SK-N-SH treated with all-trans-retinoic acid at 6 μM for 48 hours (cell line): ENCODE measurements around the gene MYO5B.
A peak's percentile ranks its signal among the peaks of the same experiment; 100 is the strongest.

Experiments used
- ATAC-seq: fragments of 200-7000 bp; cut with Tn5 transposase; 3 replicates; pipeline ENCODE4 v1.9.1; 2020; ENCODE audit warnings: mild to moderate bottlenecking, moderate library complexity
- ARNTL ChIP-seq: fragments of 450-650 bp; formaldehyde crosslinking; IDR thresholded peaks from 2 replicates; pipeline ENCODE4 v1.5.0; 2020; ENCODE audit warnings: low read depth, mild to moderate bottlenecking, moderate library complexity, borderline replicate concordance
- BACH2 ChIP-seq: fragments of 250-450 bp; sonication (Bioruptor Pico); IDR thresholded peaks from 2 replicates; pipeline ENCODE4 v1.9.0; 2021; ENCODE audit warnings: mild to moderate bottlenecking, borderline replicate concordance
- CSDC2 ChIP-seq: fragments of 250-450 bp; sonication (Bioruptor Pico); IDR thresholded peaks from 2 replicates; pipeline ENCODE4 v1.5.0; 2020; ENCODE audit warnings: mild to moderate bottlenecking, moderate library complexity
- ISL1 ChIP-seq: fragments of 250-450 bp; sonication (Bioruptor Pico); IDR thresholded peaks from 2 replicates; pipeline ENCODE4 v2.1.2; 2022; ENCODE audit warnings: mild to moderate bottlenecking, moderate library complexity
- OSR1 ChIP-seq: fragments of 250-450 bp; sonication (Bioruptor Pico); IDR thresholded peaks from 2 replicates; pipeline ENCODE4 v1.8.0; 2022; ENCODE audit warnings: moderate library complexity, mild to moderate bottlenecking, inconsistent platforms
- PPARA ChIP-seq: fragments of 250-450 bp; sonication (Bioruptor Pico); IDR thresholded peaks from 2 replicates; pipeline ENCODE4 v1.5.0; 2020; ENCODE audit warnings: mild to moderate bottlenecking, borderline replicate concordance
- RARB ChIP-seq: fragments of 250-450 bp; sonication (Bioruptor Pico); IDR thresholded peaks from 2 replicates; pipeline ENCODE4 v1.8.0; 2021; ENCODE audit warnings: mild to moderate bottlenecking, moderate library complexity
- SNAI2 ChIP-seq: fragments of 250-450 bp; sonication (Bioruptor Pico); IDR thresholded peaks from 2 replicates; pipeline ENCODE4 v1.5.0; 2020; ENCODE audit warnings: mild to moderate bottlenecking, moderate library complexity
- TCF4 ChIP-seq: fragments of 250-450 bp; sonication (Bioruptor Pico); IDR thresholded peaks from 2 replicates; pipeline ENCODE4 v1.8.0; 2021; ENCODE audit warnings: mild to moderate bottlenecking, moderate library complexity, borderline replicate concordance
- TOX ChIP-seq: fragments of 250-450 bp; sonication (Bioruptor Pico); IDR thresholded peaks from 2 replicates; pipeline ENCODE4 v1.8.0; 2021; ENCODE audit warnings: mild to moderate bottlenecking, moderate library complexity, borderline replicate concordance
- ZC3H10 ChIP-seq: fragments of 250-450 bp; sonication (Bioruptor Pico); IDR thresholded peaks from 2 replicates; pipeline ENCODE4 v1.5.1; 2021; ENCODE audit warnings: mild to moderate bottlenecking, moderate library complexity
- ZFP3 ChIP-seq: fragments of 250-450 bp; sonication (Bioruptor Pico); IDR thresholded peaks from 2 replicates; pipeline ENCODE4 v1.5.0; 2020; ENCODE audit warnings: mild to moderate bottlenecking, moderate library complexity
- ZFP30 ChIP-seq: fragments of 450-650 bp; formaldehyde crosslinking; IDR thresholded peaks from 2 replicates; pipeline ENCODE4 v1.5.0; 2022; ENCODE audit warnings: mild to moderate bottlenecking, moderate library complexity
- ZNF565 ChIP-seq: fragments of 450-650 bp; formaldehyde crosslinking; conservative IDR thresholded peaks from 2 replicates; pipeline ENCODE4 v1.5.0; 2020; ENCODE audit warnings: low read depth, mild to moderate bottlenecking, moderate library complexity
- ZNF70 ChIP-seq: fragments of 450-650 bp; formaldehyde crosslinking; IDR thresholded peaks from 2 replicates; pipeline ENCODE4 v1.5.0; 2020; ENCODE audit warnings: mild to moderate bottlenecking, moderate library complexity
- ZNF8 ChIP-seq: fragments of 450-650 bp; formaldehyde crosslinking; IDR thresholded peaks from 2 replicates; pipeline ENCODE4 v1.5.0; 2020; ENCODE audit warnings: mild to moderate bottlenecking, moderate library complexity
- TF ChIP-seq, protein P1 (sequence below): fragments of 250-450 bp; sonication (Bioruptor Pico); IDR thresholded peaks from 2 replicates; pipeline ENCODE4 v1.8.0; 2020; ENCODE audit warnings: mild to moderate bottlenecking, moderate library complexity, borderline replicate concordance
- TF ChIP-seq, protein P2 (sequence below): fragments of 250-450 bp; sonication (Bioruptor Pico); IDR thresholded peaks from 2 replicates; pipeline ENCODE4 v1.8.0; 2021; ENCODE audit warnings: low read depth, mild to moderate bottlenecking, moderate library complexity, borderline replicate concordance
- TF ChIP-seq, protein P3 (sequence below): fragments of 250-450 bp; sonication (Bioruptor Pico); IDR thresholded peaks from 2 replicates; pipeline ENCODE4 v1.5.1; 2021; ENCODE audit warnings: mild to moderate bottlenecking, moderate library complexity
- TF ChIP-seq, protein P4 (sequence below): fragments of 250-450 bp; sonication (Bioruptor Pico); IDR thresholded peaks from 2 replicates; pipeline ENCODE4 v1.5.1; 2020; ENCODE audit warnings: low read depth, mild to moderate bottlenecking, moderate library complexity

Gene MYO5B

DNA sequence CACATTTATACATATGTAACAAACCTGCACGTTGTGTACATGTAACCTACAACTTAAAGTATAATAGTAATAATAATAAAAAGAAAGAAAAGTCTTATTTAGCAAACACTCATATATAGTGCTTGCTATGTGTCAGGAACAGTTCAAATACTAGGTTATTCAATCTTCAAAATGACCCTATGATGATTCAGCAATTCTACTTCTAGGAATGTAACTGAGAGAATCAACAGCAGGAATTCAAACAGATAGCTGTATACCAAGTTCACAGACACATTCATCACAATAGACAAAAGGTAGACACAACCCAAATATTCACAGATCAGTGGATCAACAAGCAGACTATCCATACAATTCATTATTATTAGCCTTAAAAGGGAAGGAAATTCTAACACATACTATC is 69.5 kb downstream of the MYO5B start:
- ATAC-seq = no peak

DNA sequence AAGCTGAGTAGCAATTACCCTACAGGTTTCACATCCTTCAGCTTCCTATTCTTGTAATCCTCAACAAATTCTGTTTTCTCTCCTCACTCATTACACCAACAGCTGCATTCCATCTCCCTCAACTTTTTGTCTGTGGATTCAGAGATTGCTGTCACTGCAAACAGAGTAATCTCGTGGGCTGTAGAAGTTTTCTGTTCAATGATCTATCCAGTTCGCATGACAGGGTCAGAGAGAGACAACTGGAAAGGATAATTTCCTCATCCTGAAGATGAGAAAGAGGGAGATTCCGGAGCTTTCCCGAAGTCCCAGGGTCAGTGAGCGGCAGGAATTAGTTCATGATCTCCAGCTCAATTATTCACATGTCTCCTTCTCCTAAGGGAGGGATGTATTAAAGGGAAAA is 75.7 kb downstream of the MYO5B start:
- TF ChIP-seq ZFP3 (CRISPR knock-in tag) (no peak), ZNF8 (CRISPR knock-in tag) (no peak), ZNF70 (no peak)
- ATAC-seq = no peak

More for the DNA sequence above, 69.5 kb downstream of the MYO5B start:
- TF ChIP-seq, protein P1, sequence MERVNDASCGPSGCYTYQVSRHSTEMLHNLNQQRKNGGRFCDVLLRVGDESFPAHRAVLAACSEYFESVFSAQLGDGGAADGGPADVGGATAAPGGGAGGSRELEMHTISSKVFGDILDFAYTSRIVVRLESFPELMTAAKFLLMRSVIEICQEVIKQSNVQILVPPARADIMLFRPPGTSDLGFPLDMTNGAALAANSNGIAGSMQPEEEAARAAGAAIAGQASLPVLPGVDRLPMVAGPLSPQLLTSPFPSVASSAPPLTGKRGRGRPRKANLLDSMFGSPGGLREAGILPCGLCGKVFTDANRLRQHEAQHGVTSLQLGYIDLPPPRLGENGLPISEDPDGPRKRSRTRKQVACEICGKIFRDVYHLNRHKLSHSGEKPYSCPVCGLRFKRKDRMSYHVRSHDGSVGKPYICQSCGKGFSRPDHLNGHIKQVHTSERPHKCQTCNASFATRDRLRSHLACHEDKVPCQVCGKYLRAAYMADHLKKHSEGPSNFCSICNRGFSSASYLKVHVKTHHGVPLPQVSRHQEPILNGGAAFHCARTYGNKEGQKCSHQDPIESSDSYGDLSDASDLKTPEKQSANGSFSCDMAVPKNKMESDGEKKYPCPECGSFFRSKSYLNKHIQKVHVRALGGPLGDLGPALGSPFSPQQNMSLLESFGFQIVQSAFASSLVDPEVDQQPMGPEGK = no peak
- TF ChIP-seq, protein P2, sequence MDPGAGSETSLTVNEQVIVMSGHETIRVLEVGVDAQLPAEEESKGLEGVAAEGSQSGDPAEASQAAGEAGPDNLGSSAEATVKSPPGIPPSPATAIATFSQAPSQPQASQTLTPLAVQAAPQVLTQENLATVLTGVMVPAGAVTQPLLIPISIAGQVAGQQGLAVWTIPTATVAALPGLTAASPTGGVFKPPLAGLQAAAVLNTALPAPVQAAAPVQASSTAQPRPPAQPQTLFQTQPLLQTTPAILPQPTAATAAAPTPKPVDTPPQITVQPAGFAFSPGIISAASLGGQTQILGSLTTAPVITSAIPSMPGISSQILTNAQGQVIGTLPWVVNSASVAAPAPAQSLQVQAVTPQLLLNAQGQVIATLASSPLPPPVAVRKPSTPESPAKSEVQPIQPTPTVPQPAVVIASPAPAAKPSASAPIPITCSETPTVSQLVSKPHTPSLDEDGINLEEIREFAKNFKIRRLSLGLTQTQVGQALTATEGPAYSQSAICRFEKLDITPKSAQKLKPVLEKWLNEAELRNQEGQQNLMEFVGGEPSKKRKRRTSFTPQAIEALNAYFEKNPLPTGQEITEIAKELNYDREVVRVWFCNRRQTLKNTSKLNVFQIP (CRISPR knock-in tag) = no peak
- no peak for TF ChIP-seq ZNF565

DNA sequence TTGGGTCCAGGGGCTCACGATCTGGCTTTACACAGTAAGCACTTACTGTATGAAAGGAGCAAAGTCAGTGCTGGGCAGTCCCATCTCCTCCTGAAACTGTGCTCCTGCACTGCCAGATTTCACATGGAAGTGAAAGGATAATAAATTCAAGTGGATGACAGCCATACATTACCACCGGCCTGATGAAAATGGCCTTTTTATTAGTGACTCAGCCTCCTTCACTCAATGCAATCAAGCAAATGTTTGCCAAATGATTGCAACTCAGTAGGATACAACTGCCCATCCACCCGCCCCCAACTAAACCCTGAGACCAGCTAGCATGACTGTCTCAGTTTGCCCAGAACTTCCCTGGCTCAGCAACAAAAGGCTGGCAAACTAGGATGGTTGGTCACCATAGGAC is 77.1 kb downstream of the MYO5B start:
- no peak for ATAC-seq
- TF ChIP-seq TOX (CRISPR knock-in tag) = no peak
- TF ChIP-seq ISL1 (CRISPR knock-in tag) = peak; percentile 40
- no peak for TF ChIP-seq PPARA (CRISPR knock-in tag)
- TF ChIP-seq CSDC2 = no peak
- TF ChIP-seq, protein P3, sequence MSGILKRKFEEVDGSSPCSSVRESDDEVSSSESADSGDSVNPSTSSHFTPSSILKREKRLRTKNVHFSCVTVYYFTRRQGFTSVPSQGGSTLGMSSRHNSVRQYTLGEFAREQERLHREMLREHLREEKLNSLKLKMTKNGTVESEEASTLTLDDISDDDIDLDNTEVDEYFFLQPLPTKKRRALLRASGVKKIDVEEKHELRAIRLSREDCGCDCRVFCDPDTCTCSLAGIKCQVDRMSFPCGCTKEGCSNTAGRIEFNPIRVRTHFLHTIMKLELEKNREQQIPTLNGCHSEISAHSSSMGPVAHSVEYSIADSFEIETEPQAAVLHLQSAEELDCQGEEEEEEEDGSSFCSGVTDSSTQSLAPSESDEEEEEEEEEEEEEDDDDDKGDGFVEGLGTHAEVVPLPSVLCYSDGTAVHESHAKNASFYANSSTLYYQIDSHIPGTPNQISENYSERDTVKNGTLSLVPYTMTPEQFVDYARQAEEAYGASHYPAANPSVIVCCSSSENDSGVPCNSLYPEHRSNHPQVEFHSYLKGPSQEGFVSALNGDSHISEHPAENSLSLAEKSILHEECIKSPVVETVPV (CRISPR knock-in tag) = no peak

DNA sequence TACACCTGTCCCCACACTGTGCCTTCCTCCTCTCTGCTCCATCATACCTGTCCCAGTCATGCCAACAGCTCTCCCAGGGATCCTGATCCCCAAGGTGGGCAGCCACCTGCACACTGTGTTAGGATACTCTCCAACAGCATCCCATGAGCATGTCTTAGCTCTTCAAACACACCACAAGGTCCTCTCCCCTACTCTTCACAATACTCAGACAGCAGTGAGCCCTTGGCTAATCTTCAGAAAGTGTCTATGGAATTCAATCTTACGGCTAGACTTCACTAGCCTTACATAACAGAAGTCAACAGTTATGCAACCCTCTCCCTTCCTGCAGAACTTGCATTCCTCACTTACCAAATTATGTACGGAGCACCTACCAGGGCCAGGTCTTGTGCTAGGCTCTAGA is 79.9 kb downstream of the MYO5B start:
- ATAC-seq = no peak
- no peak for TF ChIP-seq ZNF8 (CRISPR knock-in tag)
- TF ChIP-seq TCF4 = no peak
- TF ChIP-seq ISL1 (CRISPR knock-in tag) = no peak
- TF ChIP-seq RARB (CRISPR knock-in tag) = no peak
- TF ChIP-seq ZNF565 = no peak
- no peak for TF ChIP-seq ZFP30 (CRISPR knock-in tag)
- TF ChIP-seq, protein P1 = no peak
- TF ChIP-seq, protein P3 (CRISPR knock-in tag) = no peak
- TF ChIP-seq PPARA (CRISPR knock-in tag) = no peak
- TF ChIP-seq, protein P2 (CRISPR knock-in tag) = no peak
- TF ChIP-seq CSDC2 = no peak
- TF ChIP-seq SNAI2 (CRISPR knock-in tag) = no peak
- TF ChIP-seq ZC3H10 (CRISPR knock-in tag) = no peak
- TF ChIP-seq OSR1 (CRISPR knock-in tag) = no peak
- no peak for TF ChIP-seq ZFP3 (CRISPR knock-in tag)
- TF ChIP-seq, protein P4, sequence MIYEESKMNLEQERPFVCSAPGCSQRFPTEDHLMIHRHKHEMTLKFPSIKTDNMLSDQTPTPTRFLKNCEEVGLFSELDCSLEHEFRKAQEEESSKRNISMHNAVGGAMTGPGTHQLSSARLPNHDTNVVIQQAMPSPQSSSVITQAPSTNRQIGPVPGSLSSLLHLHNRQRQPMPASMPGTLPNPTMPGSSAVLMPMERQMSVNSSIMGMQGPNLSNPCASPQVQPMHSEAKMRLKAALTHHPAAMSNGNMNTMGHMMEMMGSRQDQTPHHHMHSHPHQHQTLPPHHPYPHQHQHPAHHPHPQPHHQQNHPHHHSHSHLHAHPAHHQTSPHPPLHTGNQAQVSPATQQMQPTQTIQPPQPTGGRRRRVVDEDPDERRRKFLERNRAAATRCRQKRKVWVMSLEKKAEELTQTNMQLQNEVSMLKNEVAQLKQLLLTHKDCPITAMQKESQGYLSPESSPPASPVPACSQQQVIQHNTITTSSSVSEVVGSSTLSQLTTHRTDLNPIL = no peak
- no peak for TF ChIP-seq BACH2
- TF ChIP-seq ARNTL (CRISPR knock-in tag) = no peak
